Endothelial cell of umbilical vein (primary cell): ENCODE results near the gene CLDN19. TPM values are rescaled to one million over a fixed set of nuclear protein-coding genes. Genes with fewer than 3 reads are reported as not detected.

Experiments
- BruUV-seq: library from RNA; stranded (reverse); fragments of 400-500 nt; replicated peaks from 2 replicates; lab custom pipeline; 2021; lab: Mats Ljungman, UMichigan
- CTCF ChIA-PET: fragments of 300-600, 350-600 bp; sonication (Branson Sonifier 250); formaldehyde crosslinking; loops from one replicate; lab custom pipeline; 2021; ENCODE audit warnings: antibody characterized with exemption, inconsistent platforms; lab: Charles Lee
- POLR2A ChIA-PET: fragments of 300-600, 350-600 bp; sonication (Branson Sonifier 250); formaldehyde crosslinking; loops from one replicate; lab custom pipeline; 2021; ENCODE audit warnings: antibody characterized with exemption, inconsistent platforms; lab: Charles Lee
- DNase-seq: peaks from one replicate; pipeline ENCODE4 v3.0.0-alpha.2; 2011; ENCODE audit warnings: low read depth, low spot score
- FAIRE-seq: peaks from 2 replicates; lab custom pipeline; 2011; peaks lifted over from hg19 to GRCh38; lab: Jason Lieb, UNC
- H2AFZ ChIP-seq: 2 replicates; pipeline ENCODE4 v1.6.0; 2012; ENCODE audit warnings: low read depth, low read length, control low read depth, inconsistent platforms
- H3K27ac ChIP-seq: 2 replicates; pipeline ENCODE4 v1.5.1; 2011; ENCODE audit warnings: low read depth, mild to moderate bottlenecking, control low read depth, low read length, moderate library complexity; ENCODE audit not compliant: insufficient read depth
- H3K27me3 ChIP-seq, 2 experiments: 2 replicates each; pipeline versions ENCODE4 v1.6.0 to v1.6.1; 2011; ENCODE audit warnings: low read length in 2 of 2, mixed read lengths in 1 of 2; ENCODE audit not compliant: control insufficient read depth in 2 of 2, insufficient read depth in 2 of 2
- H3K36me3 ChIP-seq, 2 experiments: 2 replicates in 1 of 2; 3 replicates in 1 of 2; pipeline ENCODE4 v1.5.1; 2011; ENCODE audit warnings: low read length in 2 of 2, mild to moderate bottlenecking in 1 of 2, moderate library complexity in 1 of 2; ENCODE audit not compliant: control insufficient read depth in 2 of 2, insufficient read depth in 2 of 2; ENCODE audit errors: extremely low read depth in 1 of 2
- H3K4me1 ChIP-seq: 3 replicates; pipeline ENCODE4 v1.5.1; 2011; ENCODE audit warnings: mild to moderate bottlenecking, low read length; ENCODE audit not compliant: control insufficient read depth, insufficient read depth; ENCODE audit errors: extremely low read depth
- H3K4me2 ChIP-seq: 2 replicates; pipeline ENCODE4 v1.6.1; 2011; ENCODE audit warnings: low read length, control low read depth, mixed read lengths; ENCODE audit not compliant: insufficient read depth
- H3K4me3 ChIP-seq, 3 experiments: fragments of 200-600 bp in 1 of 3; sonication (generic), shearing (Covaris generic) in 1 of 3; replicated peaks in 1 of 3; 2 replicates each; pipeline ENCODE4 v1.5.1; 2011 to 2016; ENCODE audit warnings: control low read depth in 3 of 3, low read length in 3 of 3, mild to moderate bottlenecking in 2 of 3, inconsistent platforms in 1 of 3, low read depth in 1 of 3, moderate library complexity in 1 of 3; ENCODE audit not compliant: insufficient read depth in 1 of 3
- H3K79me2 ChIP-seq: 2 replicates; pipeline ENCODE4 v1.6.0; 2012; ENCODE audit warnings: low read length, inconsistent platforms; ENCODE audit not compliant: control insufficient read depth, insufficient read depth
- H3K9ac ChIP-seq: replicated peaks from 2 replicates; pipeline ENCODE3; 2011; ENCODE audit warnings: low read length, control low read depth; ENCODE audit not compliant: insufficient read depth; ENCODE audit errors: extremely low read depth
- H3K9me1 ChIP-seq: replicated peaks from 3 replicates; pipeline ENCODE4 v1.6.0; 2011; ENCODE audit warnings: mild to moderate bottlenecking, low read length; ENCODE audit not compliant: control insufficient read depth, insufficient read depth; ENCODE audit errors: extremely low read depth
- H3K9me3 ChIP-seq: replicated peaks from 2 replicates; pipeline ENCODE4 v1.5.1; 2012; ENCODE audit warnings: low read length, inconsistent platforms; ENCODE audit not compliant: control insufficient read depth, insufficient read depth
- H4K20me1 ChIP-seq: replicated peaks from 2 replicates; pipeline ENCODE3; 2011; ENCODE audit warnings: mild to moderate bottlenecking, low read length; ENCODE audit not compliant: control insufficient read depth, insufficient read depth; ENCODE audit errors: extremely low read depth
- EZH2 ChIP-seq: IDR thresholded peaks from 2 replicates; pipeline ENCODE4 v1.6.1; 2012; ENCODE audit warnings: borderline replicate concordance, low read depth, mild to moderate bottlenecking, moderate library complexity, low read length, inconsistent platforms; ENCODE audit not compliant: severe bottlenecking
- FOS ChIP-seq: IDR thresholded peaks from 2 replicates; pipeline ENCODE4 v1.6.1; 2011; ENCODE audit warnings: mild to moderate bottlenecking, low read length, moderate library complexity, borderline replicate concordance; ENCODE audit not compliant: insufficient read depth
- GATA2 ChIP-seq: IDR thresholded peaks from 2 replicates; pipeline ENCODE4 v1.7.0; 2011; ENCODE audit warnings: low read depth, mild to moderate bottlenecking, moderate library complexity, mixed read lengths, low read length; ENCODE audit not compliant: insufficient read length, insufficient read depth
- JUN ChIP-seq: IDR thresholded peaks from 2 replicates; pipeline ENCODE4 v1.6.1; 2011; ENCODE audit warnings: borderline replicate concordance, low read depth; ENCODE audit not compliant: insufficient read length, insufficient read depth
- MYC ChIP-seq: IDR thresholded peaks from one replicate; pipeline ENCODE4 v1.6.1; 2011; ENCODE audit warnings: mild to moderate bottlenecking, low read depth, low read length
- POLR2A ChIP-seq: IDR thresholded peaks from 2 replicates; pipeline ENCODE4 v1.6.1; 2012; ENCODE audit warnings: low read depth, mild to moderate bottlenecking, control low read depth, low read length
- dilution Hi-C: fragments of 300-500 bp; cut with MboI; formaldehyde crosslinking; loops from one replicate; pipeline ENCODE4 v1.15.0; 2019; ENCODE audit warnings: low sequenced_read_pairs; ENCODE audit not compliant: extremely low pct_ligation_motif_present
- intact Hi-C: fragments of 100-400 bp; cut with micrococcal nuclease; formaldehyde crosslinking; loops from one replicate; pipeline ENCODE4 v1.10.0; 2022
- polyA plus RNA-seq, 4 experiments: library from polyadenylated mRNA; depleted of rRNA in 3 of 4; stranded (reverse) in 3 of 4; unstranded in 1 of 4; fragments of >200 nt; gene quantifications; 2 replicates each; pipeline versions ENCODE4 v1.2.1 to v1.2.3, GENCODE V29; 2011 to 2012; ENCODE audit warnings: missing spikeins in 1 of 4
- total RNA-seq: library from RNA; stranded (reverse); gene quantifications from 2 replicates; pipeline ENCODE4 v1.2.3, GENCODE V29; 2021
- TF ChIP-seq, protein P1 (sequence below), 2 donors: IDR thresholded peaks; 1 replicate in 1 of 2; 2 replicates in 1 of 2; pipeline ENCODE4 v1.5.1; 2011; ENCODE audit warnings: low read length in 2 of 2, mild to moderate bottlenecking in 2 of 2, moderate library complexity in 2 of 2, control low read depth in 1 of 2, inconsistent platforms in 1 of 2, low read depth in 1 of 2; ENCODE audit not compliant: insufficient read depth in 1 of 2; ENCODE audit errors: extremely low read depth in 1 of 2

CLDN19 gene
- total and polyA plus RNA-seq, 2 donors (not counting 3 experiments of a cell fraction or from before 2014, with no cell fraction given), result not detected

DNA sequence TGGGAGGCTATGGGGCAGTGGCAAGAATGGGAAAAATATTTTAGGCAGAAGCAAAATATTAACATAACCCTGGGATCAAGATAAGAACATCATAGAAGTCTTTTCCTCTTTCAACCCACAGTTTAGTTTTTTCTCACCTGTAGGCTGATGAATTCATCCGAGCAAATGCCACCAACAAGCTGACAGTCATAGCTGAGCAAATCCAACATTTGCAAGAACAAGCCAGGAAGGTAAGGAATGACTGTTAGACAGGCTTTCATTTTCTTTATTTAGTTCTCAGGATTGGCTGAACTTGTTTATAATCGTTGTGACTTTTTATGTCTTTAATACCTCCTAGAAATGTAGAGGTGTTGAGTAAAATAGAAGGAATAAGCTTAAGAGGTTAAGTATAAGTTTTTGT, 33.4 kb upstream of the CLDN19 start:
- POLR2A ChIA-PET, result no interaction called here
- H3K27me3 ChIP-seq, result no peaks in the 10 kb centered on the region
- H3K4me1 ChIP-seq, result no peaks in the 10 kb centered on the region
- no TSS peak for BruUV-seq
- intact Hi-C loops (no loop called here), dilution Hi-C loops (no loop called here)
- no peak overlapping the region for H3K4me3 ChIP-seq
- H4K20me1 ChIP-seq, result no peaks in the 10 kb centered on the region
- no peak overlapping the region for H2AFZ ChIP-seq
- no peak overlapping the region for H3K27ac ChIP-seq
- TF ChIP-seq POLR2A (no peak), MYC (no peak), FOS (no peak), GATA2 (no peak), EZH2 (no peak), JUN (no peak)
- TF ChIP-seq, protein P1, sequence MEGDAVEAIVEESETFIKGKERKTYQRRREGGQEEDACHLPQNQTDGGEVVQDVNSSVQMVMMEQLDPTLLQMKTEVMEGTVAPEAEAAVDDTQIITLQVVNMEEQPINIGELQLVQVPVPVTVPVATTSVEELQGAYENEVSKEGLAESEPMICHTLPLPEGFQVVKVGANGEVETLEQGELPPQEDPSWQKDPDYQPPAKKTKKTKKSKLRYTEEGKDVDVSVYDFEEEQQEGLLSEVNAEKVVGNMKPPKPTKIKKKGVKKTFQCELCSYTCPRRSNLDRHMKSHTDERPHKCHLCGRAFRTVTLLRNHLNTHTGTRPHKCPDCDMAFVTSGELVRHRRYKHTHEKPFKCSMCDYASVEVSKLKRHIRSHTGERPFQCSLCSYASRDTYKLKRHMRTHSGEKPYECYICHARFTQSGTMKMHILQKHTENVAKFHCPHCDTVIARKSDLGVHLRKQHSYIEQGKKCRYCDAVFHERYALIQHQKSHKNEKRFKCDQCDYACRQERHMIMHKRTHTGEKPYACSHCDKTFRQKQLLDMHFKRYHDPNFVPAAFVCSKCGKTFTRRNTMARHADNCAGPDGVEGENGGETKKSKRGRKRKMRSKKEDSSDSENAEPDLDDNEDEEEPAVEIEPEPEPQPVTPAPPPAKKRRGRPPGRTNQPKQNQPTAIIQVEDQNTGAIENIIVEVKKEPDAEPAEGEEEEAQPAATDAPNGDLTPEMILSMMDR (IDR thresholded peaks at IDR 0.05; ENCODE audit: extremely low read depth in 1 of 2, insufficient read depth in 1 of 2, low read depth in 1 of 2, low read length in 2 of 2), result no peak
- CTCF ChIA-PET, result interaction anchor here (1.5 to 2.5 kb wide), 3 partner anchors 7 to 300 kb away, joined by 4 to 11 read pairs (median 4); partner anchors contain the start of gene P3H1
- H3K36me3 ChIP-seq, result peaks cover 6 to 11% of the 10 kb centered on the region in 2 experiments
- DNase-seq (no peak), FAIRE-seq (no peak)
- no peak overlapping the region for H3K9ac ChIP-seq
- peaks cover 17% of the 10 kb centered on the region for H3K79me2 ChIP-seq
- no peaks in the 10 kb centered on the region for H3K9me1 ChIP-seq
- no peaks in the 10 kb centered on the region for H3K9me3 ChIP-seq
- H3K4me2 ChIP-seq, result no peak overlapping the region
